Mesodermal cell (in vitro differentiated cells): ENCODE results near the gene COL16A1.

Experiments
- H3K27ac ChIP-seq: 2 replicates; pipeline ENCODE4 v1.7.0; 2013; ENCODE audit warnings: mild to moderate bottlenecking, low read depth, low read length, moderate library complexity; ENCODE audit not compliant: severe bottlenecking
- H3K36me3 ChIP-seq: 2 replicates; pipeline ENCODE4 v1.7.1; 2013; ENCODE audit warnings: mild to moderate bottlenecking, low read length, moderate library complexity; ENCODE audit not compliant: control insufficient read depth, insufficient read depth
- H3K4me1 ChIP-seq: one replicate; pipeline ENCODE4 v1.7.1; 2013; ENCODE audit warnings: mild to moderate bottlenecking, low read length; ENCODE audit not compliant: insufficient read depth, control insufficient read depth, poor library complexity, severe bottlenecking
- H3K4me3 ChIP-seq: 2 replicates; pipeline ENCODE4 v1.7.0; 2013; ENCODE audit warnings: low read length, control low read depth, mild to moderate bottlenecking; ENCODE audit not compliant: insufficient read depth, poor library complexity, severe bottlenecking; ENCODE audit errors: extremely low read depth
- H3K9me3 ChIP-seq: 2 replicates; pipeline ENCODE4 v1.7.1; 2013; ENCODE audit warnings: mild to moderate bottlenecking, low read length, moderate library complexity; ENCODE audit not compliant: control insufficient read depth
- WGBS, 2 experiments: methylation state at CpG; one replicate each; pipeline ENCODE4 v1.1.5; 2013; ENCODE audit warnings: missing lambda C conversion rate in 2 of 2; ENCODE audit not compliant: insufficient coverage in 2 of 2; 5-methylcytosine and 5-hydroxymethylcytosine counted together

COL16A1 gene

DNA sequence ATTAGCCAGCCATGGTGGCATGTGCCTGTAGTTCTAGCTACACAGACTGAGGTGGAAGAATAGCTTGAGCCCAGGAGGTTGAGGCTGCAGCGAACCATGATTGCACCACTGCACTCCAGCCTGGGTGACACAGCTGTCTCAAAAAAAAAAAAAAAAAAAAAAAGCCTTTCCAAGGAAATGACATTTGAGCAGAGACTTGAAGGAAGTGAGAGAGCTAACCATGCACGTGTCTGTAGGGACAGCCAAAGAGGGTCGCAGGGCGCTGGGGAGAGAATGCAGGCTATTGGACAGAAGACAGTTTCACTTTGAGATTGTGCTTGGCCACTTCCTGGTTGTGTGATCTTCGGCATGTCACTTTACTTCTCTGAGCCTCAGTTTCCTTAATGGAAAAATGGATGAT, 79.5 kb downstream of the COL16A1 start:
- H3K4me1 ChIP-seq = peaks cover 41% of the 10 kb centered on the region
- H3K4me3 ChIP-seq = no peak overlapping the region
- peaks cover 22% of the 10 kb centered on the region for H3K36me3 ChIP-seq
- 93 to 95% methylated on average over 5 of the region's 5 CpGs for WGBS, 2 experiments
- H3K9me3 ChIP-seq = no peaks in the 10 kb centered on the region
- no peak overlapping the region for H3K27ac ChIP-seq

DNA sequence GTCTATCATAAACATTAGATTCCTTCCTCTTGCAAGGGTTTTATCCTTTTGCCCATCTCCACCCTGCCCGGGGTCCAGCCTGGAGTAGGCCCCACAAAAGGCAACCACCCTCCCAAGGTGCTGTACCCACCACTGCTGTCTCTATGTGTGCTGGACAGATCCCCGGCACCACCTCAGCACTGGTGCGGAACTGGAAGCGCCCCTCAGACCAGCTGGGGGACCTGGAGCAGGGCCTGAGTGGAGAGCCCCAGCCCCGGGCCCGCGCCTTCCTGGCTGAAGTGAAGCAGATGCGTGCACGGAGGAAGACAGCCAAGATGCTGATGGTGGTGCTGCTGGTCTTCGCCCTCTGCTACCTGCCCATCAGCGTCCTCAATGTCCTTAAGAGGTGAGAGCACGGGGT, 80.5 kb downstream of the COL16A1 start:
- WGBS, 2 experiments = 94 to 99% methylated on average over 9 to 10 of the region's 12 CpGs
- H3K36me3 ChIP-seq = peaks cover 13% of the 10 kb centered on the region
- H3K4me1 ChIP-seq = peaks cover 32% of the 10 kb centered on the region
- no peak overlapping the region for H3K27ac ChIP-seq
- H3K4me3 ChIP-seq = no peak overlapping the region
- H3K9me3 ChIP-seq = no peaks in the 10 kb centered on the region

DNA sequence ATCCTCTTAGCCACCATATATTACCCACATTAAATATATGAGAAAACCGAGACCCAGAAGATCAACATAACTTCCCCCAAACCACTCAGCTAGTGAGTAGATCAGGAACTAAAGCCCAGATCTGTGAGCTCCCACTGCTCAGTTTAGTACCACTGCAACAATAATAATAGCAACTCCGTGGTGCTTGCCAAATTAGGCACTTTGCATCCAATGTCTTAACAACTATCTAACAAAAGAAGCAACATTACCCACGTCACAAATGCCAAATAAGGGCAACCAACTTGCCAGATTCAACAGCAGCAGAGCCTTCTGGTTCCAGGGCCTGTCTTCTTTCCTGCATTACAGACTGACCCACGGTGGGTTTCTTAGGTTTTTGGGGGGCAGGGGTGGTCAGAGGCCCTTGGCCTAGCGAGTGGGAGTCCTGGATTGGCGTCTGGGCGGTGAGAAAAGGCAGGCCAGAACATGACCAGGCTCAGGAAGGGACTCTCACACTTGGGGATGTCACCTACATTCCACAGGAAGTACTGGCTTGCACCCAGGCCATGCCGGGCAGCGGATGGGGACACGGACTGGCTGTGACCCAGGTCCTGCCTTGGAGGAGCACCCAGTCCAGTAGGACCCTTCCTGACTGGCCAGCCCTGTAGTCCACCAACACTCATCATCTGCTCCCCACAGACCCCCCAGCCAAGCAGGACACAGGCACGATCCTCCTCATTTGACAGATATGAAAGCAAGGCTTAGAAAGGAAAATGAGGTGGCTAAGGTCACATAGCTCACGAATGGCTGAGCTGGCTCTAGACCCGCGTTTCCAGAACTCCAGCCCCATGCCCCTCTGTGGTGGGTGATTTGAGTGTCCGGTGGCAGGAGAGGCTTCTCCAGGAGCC, 81.7 kb downstream of the COL16A1 start:
- Histone ChIP-seq H3K4me1 (peaks cover 19% of the 10 kb centered on the region), H3K36me3 (peaks cover 1% of the 10 kb centered on the region), H3K4me3 (no peak overlapping the region), H3K27ac (no peak overlapping the region), H3K9me3 (no peaks in the 10 kb centered on the region)
- 86 to 94% methylated on average over 9 to 13 of the region's 15 CpGs for WGBS, 2 experiments

DNA sequence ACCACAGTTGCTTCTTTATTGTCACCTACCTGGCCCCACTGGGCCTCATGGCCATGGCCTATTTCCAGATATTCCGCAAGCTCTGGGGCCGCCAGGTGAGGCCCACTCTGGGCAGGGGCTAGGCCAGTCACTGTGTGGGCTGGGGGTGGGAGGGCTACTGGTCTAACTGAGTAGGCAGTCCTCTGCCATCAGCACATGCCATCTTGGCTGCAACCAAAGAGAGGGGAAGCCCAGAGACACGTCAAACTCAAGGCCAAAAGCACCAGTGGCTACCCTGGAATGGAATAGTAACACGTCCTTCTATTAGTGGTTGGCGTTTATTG, 82.4 kb downstream of the COL16A1 start:
- Histone ChIP-seq H3K4me3 (no peak overlapping the region), H3K27ac (no peak overlapping the region), H3K4me1 (peaks cover 13% of the 10 kb centered on the region), H3K36me3 (no peaks in the 10 kb centered on the region), H3K9me3 (no peaks in the 10 kb centered on the region)
- 87 to 100% methylated on average over 4 to 5 of the region's 5 CpGs for WGBS, 2 experiments

DNA sequence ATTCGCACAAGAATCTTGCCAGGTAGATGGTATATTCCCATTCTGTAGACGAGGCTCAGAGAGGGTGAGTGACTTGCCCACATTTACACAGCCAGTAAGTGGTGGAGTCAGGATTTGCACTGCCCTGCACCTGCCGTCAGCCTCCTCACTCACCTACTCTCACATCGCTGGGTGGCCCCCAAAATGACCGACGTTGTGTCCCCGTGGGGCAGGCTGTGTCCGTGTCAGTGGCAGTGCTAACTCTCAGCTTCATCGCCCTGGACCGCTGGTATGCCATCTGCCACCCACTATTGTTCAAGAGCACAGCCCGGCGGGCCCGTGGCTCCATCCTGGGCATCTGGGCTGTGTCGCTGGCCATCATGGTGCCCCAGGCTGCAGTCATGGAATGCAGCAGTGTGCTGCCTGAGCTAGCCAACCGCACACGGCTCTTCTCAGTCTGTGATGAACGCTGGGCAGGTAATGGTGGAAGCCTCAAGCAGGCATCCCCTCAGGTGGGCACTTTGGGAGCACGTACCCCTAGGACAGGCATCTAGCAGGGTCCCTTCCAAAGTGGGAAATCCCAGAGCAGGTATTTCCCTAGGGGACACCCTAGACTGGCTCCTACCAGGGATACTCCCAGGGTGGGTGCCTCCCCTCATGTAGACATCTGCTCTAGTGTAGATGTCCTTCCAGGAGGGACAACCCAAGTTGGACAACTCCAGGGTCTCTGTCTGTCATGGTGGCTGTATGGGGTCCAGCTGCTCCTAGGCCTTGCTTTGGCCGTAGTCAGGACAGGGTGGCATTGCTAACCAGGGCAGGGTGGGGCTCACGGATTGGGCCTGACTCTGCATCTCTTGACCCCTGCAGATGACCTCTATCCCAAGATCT, 83.0 kb downstream of the COL16A1 start:
- Histone ChIP-seq H3K4me1 (peaks cover 7% of the 10 kb centered on the region), H3K27ac (no peak overlapping the region), H3K9me3 (no peaks in the 10 kb centered on the region)

DNA sequence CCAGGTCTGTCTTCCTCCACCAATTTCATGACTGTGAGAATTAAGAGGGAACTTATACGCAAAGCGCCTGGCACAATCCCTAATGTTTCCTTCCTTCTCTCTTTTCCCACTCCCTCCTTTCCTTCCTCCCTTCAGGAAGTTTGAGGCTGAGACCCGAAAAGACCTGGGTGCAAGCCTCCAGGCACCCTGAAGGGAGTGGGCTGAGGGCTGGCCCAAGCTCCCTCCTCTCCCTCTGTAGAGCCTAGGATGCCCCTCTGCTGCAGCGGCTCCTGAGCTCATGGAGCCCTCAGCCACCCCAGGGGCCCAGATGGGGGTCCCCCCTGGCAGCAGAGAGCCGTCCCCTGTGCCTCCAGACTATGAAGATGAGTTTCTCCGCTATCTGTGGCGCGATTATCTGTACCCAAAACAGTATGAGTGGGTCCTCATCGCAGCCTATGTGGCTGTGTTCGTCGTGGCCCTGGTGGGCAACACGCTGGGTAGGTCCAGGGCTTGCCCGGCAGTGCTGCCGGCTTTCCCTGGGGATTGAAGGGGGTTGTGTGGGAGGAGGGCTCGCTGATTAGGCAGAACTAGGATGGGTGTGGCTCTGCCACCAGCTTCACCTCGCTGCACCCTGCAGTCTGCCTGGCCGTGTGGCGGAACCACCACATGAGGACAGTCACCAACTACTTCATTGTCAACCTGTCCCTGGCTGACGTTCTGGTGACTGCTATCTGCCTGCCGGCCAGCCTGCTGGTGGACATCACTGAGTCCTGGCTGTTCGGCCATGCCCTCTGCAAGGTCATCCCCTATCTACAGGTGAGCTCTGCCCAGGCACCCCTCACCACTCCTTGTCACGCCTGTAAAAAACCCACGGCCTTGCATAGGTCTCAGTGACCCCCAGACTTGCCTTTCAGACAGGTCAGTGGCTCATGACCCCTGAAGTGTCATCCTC, 84.6 kb downstream of the COL16A1 start:
- 79 to 86% methylated on average over 20 of the region's 23 CpGs for WGBS, 2 experiments
- H3K27ac ChIP-seq = no peak overlapping the region

More for the DNA sequence above, 83.0 kb downstream of the COL16A1 start:
- 93 to 96% methylated on average over 20 of the region's 20 CpGs for WGBS, 2 experiments
- H3K36me3 ChIP-seq = no peaks in the 10 kb centered on the region
- no peak overlapping the region for H3K4me3 ChIP-seq

DNA sequence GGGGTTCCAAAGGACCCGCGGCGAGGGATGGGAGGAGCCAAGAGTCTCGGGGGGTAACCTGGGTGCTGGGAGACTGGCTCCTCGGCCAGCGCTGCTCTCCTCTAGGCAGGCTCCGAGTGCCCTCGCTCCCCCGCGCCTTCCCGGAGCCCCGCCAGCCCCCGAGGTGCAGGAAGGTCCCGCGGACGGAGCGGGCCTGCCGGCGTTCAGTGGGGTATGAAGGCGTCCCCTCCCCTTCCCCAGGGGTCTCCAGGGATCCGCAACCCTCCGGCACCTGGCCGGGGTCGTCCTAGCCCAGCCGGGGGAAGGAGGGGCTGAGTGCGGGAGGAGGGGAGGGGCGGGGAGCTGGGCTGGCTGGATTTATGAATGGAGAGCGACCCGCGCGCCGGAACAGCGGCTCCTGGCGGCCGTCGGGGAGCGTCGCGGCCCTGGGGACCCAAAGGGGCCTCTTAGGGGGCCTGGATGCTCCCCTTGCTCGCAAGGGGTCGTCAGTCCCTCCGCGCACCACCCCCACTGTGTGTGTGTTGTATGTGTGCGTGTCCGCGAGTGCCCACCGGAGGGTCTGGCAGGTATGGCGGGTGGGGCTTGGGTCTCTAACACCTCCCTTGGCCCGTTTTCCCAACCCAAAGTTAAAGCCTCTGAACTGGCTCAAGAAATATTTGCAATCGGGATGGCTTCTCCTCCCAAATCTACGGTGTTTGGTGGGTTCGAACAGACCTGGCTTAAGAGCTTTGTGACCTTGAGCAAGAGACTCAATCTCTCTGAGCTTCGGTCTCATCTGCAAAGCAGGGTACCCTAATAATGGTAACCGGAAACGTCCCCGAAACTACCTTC, 85.7 kb downstream of the COL16A1 start:
- no peaks in the 10 kb centered on the region for H3K36me3 ChIP-seq
- WGBS, 2 experiments = 20 to 27% methylated on average over 24 to 35 of the region's 56 CpGs
- no peaks in the 10 kb centered on the region for H3K9me3 ChIP-seq
- H3K27ac ChIP-seq = no peak overlapping the region
- no peaks in the 10 kb centered on the region for H3K4me1 ChIP-seq
- peak overlapping the region; percentile 58 for H3K4me3 ChIP-seq

More for the DNA sequence above, 84.6 kb downstream of the COL16A1 start:
- H3K4me1 ChIP-seq = no peaks in the 10 kb centered on the region
- no peaks in the 10 kb centered on the region for H3K36me3 ChIP-seq
- H3K4me3 ChIP-seq = no peak overlapping the region
- H3K9me3 ChIP-seq = no peaks in the 10 kb centered on the region

DNA sequence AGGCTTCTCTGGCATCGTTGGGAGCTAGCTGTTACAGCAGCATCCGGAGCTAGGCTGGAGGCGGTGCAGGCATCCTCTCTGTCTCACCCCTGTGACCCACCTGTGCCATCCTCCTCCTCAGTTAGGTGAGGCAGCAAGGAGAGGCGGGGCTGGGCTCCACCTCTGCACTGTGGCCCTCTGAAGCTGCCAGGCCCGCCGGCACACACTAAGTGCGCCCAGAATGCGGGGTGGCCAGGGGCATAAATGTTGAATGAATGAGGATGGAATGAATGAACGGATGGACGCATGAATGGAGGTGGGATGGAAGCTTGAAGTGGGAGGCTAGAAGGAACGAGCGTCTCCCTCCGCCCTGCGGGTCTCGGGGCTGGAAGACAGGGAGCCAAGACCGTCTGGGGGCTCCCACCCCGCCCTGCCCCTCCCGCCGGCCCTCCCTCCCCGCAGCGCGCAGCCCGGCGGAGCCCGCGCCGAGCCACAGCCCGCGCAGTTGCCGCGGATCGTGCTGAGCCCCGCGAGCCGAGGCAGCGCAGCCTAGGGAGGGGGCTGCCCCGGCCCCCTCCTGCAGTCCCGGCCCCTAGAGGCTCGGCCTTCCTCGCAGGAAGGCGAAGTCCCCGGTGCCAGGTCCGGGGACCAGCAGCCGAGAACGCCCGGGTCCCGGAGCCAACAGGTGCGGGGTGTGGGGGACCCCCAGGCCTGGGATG, 86.5 kb downstream of the COL16A1 start, which contains the start of gene HCRTR1:
Gene HCRTR1 (plus strand): TSS at position 472 of the 698 bp plus-strand sequence. CDS start 1,504 bp downstream, outside the sequence.
- H3K9me3 ChIP-seq = no peaks in the 10 kb centered on the region
- H3K27ac ChIP-seq = no peak within 1 kb of the TSS
- peak within 1 kb of the TSS; percentile 58 for H3K4me3 ChIP-seq
- H3K36me3 ChIP-seq = no peaks in the 10 kb centered on the region
- 7 to 11% methylated on average over 23 to 30 of the region's 48 CpGs for WGBS, 2 experiments
- no peaks in the 10 kb centered on the region for H3K4me1 ChIP-seq

DNA sequence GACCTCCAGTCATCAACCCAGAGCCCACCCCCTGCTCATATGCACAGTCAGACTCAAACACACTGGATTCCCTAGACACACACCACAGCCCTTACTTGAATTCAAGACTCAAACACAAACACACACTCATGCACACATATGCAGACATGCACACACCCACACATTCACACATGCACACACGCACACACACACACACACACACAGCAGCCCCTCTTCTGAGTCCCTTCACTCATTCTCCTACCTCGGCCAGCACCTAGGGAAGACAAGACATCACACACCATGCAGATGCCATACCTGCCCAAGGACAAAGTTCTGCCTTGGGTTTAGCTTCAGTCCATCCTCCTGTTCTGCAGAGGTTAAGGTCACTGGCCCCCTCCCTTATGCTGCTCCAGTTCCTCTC, 87.9 kb downstream of the COL16A1 start:
- H3K27ac ChIP-seq = no peak overlapping the region
- no peaks in the 10 kb centered on the region for H3K9me3 ChIP-seq
- no peak overlapping the region for H3K4me3 ChIP-seq
- WGBS, 2 experiments = 36 to 44% methylated on average over 2 of the region's 2 CpGs
- H3K4me1 ChIP-seq = no peaks in the 10 kb centered on the region
- H3K36me3 ChIP-seq = no peaks in the 10 kb centered on the region
